ENCODE data around the gene THSD4.

Gene THSD4

DNA sequence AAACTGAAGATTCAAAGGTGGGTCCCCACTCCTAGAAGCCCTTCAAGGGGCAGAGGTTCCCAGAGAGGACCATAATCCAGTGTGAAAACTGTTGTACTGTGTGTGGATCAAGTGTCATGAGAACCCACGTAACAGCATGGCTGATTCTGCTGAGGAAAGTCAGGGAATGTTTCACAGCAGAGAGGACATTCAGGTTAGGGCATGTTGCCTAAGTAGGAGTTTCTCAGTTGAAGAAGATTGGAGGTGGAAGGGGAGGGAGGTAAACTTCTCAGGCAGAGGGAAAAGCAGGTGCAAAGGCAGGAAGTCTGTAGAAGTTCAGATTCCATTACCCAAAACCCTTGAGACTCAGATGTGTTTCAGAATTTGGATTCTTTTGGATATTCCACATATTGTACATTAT is 448.9 kb downstream of the THSD4 start:
- DNase-seq = no peak

GRCh38 chr15:71565006-71565405 is 449.7 kb downstream of the THSD4 start:
- DNase-seq = no peak

DNA sequence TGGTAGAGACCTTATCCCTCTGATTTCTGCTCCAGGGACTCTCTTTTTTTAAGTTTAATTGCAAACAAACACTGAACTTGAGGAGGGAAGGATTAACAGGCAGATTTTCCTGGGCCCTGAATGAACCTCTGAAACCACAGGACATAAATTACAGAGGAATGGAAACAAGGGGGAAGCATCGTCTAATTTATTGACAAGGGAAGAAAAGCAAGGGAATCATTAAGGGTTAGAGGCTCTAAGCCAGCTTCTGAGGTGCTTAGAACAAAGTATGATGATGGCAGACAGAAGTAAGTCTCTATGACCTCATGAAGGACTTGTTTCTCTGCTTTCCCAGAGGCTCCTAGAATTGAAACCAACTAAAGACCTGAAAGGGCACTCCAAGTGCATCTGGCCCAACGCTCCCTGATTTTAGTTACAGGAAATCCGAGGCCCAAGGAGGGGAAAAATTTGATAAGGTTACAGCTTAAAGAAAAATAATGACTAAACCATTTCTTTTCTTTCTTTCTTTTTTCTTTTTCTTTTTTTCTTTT is 450.4 kb downstream of the THSD4 start:
- no peak for DNase-seq

- no peak for DNase-seq
These were observed 451.0 kb downstream of the THSD4 start for GRCh38 chr15:71566226-71566625.

DNA sequence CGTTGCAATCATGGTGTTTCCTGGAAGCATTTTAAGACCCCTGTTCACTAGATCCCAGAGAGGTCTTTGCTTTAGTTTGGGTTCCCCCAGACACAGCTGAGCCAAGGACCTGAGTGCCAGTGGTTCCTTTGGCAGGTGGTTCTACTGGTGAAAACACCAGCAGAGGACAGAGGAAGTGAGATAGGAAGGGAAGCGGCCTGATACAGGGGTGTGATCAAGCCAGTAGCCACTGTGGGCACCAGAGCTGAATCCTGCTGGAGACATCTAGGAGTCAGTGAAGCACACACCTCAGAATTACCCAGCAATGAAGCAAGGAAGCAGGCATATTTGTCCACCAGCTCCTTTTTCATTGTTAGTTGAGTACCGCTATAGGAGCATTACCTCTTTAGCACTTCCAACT is 451.9 kb downstream of the THSD4 start:
- no peak for DNase-seq

DNA sequence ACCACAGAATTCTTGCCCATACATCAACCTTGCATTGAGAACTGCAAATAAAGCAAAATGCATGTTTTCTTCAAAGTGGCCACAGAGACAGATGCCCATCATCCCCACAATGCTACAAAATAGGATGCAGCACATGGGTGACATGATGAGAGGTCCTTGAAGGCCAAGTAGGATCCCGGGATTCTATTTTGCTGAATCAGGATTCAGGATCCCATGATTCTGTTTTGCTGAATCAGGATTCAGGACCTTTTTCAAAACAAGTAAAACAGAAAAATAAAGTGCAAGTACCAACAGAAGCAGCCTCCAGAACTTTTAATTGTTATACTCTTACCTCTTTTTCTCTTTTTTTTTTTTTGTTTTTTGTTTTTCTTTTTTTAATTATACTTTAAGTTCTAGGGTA is 453.0 kb downstream of the THSD4 start:
- no peak for DNase-seq

DNA sequence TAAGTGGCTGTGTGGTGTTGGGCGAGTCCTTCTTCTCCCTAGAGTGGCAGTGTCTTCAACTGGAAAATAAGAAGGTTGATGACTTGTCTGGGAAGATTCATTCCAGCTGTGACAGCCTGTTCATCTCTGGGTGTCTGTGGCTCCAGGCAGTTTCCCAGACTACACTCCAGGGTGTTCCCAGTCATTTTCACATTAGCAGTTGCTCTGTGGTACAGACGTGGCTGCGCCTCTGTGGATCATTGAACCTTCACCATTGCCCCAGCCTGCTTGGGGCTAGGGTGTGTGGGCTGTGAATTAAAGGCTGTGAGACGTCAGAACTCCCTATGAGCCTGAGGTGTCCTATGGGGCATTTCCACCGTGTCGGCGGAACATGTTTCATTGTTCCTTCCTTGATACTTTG is 455.5 kb downstream of the THSD4 start:
- DNase-seq = no peak

- no peak for DNase-seq
These were observed 456.4 kb downstream of the THSD4 start for GRCh38 chr15:71571641-71572040.

DNA sequence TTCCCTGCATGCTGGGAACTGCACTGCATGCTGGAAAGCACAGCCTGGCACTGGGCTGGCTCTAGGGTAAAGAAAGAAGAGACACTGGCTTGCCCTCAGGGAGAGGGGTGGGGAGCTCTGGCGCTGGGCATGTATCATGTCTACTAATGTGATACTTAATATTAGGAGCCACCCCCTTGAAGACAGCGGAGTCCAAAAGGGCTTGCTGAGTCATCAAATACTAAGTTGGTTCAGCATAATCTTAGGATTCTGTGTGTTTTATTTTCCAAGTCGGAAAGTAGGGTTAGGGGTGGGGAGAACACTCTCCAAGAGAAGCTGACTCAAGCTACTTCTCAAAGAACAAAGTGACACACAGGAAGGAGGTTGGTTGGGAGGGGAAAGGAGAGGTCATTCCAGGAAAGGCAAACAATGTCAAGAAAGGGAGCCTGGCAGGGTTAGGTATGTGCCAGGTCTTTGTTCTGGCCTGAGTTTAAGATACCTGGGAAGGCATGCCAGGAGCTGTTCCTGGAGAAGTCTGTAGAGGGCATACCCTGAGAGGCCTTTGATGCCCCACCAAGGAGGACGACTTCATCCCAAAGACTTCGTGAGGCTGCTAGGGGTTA is 457.3 kb downstream of the THSD4 start:
- DNase-seq = no peak

DNA sequence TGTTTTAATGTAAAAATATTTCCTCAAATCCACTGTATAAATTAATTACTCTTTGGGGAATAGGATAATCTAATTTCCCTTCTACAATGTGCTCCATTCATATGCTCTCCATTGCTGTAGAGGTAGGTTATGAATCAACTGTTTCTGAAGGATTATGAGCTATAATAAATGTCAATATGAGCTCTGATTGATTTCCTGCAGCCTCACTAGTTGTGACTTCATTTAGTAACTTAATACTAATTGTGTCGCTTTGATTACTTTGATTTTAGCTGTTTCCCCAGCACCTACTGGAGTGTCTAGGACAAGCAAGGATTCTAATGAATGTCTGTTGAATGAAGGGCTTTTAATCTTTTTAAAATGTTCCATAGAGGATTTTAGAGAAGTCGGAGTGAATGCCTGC is 458.3 kb downstream of the THSD4 start:
- no peak for DNase-seq

DNA sequence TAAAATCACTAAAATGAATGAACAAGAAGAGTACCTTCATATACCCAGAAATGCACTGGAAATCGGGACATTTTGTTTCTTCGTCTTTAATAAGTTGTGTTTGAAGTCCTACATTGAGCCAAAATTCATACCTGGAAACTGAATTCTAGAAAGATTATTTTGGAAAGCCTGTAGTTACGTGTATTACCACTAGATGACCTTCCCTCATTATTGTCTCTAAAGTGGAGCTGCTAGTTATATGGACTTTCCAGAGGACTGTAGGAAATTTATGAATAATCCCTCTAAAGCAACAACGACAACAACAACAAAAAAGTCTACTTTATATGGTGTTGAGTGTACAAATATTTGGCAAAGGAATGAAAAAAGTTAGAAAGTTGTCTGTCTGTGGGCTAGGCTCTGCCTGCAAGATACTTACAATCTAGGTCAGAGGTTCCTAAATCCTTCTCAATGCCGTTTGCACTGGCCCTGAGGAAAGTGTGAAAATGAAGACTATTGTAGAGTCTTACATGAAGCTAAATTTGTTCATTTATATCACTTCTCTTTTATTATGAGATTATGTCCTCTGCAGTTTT is 460.3 kb downstream of the THSD4 start:
- DNase-seq = no peak

DNA sequence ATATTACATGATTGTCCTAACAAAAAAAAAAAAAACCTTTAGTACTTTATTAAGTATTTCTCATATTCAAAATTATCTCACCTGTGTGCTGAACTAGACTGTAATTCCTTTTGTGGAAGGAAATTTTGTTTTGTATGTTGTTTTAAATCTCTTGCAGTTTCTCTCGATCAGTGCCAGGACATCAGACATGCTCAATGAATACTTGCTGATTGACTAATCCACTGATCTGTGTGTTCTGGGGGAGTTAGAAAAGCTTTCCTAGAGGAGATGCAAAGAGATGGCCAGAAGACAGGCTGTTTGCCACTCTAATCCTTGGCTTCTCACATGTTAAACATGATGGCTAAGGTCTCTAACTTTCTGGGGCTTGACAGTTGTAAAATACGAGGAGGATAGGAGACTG is 461.8 kb downstream of the THSD4 start:
- DNase-seq = no peak

DNA sequence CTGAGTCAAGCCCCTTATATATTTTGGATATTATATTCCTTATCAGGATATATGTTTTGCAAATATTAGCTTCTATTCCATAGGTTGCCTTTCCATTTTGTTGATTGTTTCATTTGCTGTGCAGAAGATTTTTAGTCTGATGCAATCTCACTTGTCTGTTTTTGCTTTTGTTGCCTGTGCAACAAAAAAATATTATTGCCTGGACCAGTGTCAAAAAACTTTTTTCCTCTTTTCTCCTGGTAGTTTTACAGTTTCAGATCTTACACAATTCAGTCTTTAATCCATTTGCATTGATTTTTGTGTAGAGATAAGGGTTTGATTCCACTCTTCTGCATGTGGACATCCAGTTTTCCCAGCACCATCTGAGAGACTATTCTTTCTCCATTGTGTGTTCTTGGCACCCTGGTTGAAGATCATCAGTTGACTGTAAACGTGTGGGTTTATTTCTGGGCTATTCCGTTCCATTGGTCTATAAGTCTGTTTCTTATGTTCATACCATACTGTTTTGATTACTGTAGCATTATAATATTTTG is 466.2 kb downstream of the THSD4 start:
- DNase-seq = no peak

DNA sequence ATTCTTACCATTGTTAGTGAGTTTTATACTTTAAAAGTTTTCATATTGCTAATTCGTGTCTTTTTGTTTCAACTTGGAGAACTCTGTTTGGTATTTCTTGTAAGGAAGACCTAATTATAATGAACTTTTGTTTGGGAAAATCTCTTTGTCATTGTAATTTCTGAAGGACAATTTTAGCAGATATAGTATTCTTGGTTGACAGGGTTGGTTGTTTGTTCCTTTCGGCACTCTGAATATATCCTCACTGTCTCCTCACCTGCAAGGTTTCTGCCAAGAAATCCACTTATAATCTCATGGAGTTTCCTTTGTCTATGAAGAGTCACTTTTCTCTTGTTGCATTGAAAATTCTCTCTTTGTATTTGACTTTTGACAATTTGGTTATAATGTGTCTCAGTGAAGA is 469.9 kb downstream of the THSD4 start:
- no peak for DNase-seq

- DNase-seq = no peak
These were observed 471.2 kb downstream of the THSD4 start for GRCh38 chr15:71586463-71586862.

DNA sequence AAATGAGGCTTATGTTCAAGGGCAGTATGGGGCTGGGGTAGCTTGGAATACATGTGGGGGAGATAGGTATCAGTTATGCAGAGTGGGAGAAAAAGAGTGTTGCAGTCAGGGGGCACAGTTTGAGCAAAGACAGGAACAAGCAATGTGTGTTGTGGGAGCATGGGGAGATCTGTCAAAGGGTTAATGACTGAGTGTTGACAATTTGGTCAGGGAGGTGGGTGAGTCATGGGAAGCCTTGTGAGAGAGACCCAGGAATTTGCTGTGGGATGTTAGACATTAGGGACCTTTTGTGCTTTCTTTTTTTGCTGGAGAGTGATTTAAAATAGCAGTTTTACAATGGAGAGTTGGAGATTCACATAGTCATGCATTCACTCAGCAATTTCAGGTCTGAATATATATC is 473.5 kb downstream of the THSD4 start:
- DNase-seq = no peak

DNA sequence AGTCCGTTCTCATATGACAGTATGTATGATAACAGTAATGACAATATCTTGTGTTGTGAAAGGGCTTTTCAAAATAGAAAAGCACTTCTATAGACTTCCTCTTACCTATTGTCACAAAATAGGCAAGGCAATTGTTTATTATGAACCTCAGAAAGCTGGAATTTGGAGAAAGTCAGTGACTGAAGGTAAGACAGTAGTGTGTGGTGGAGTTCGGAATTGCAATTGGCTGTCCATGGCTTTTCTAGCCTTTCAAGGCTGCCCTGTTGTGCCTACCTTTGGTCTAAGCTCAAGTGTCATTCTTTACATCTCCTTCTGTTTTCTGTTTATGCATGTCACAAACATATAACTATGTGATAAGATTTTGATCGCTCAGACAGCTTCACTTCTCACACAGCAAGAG is 475.8 kb downstream of the THSD4 start:
- DNase-seq = no peak

DNA sequence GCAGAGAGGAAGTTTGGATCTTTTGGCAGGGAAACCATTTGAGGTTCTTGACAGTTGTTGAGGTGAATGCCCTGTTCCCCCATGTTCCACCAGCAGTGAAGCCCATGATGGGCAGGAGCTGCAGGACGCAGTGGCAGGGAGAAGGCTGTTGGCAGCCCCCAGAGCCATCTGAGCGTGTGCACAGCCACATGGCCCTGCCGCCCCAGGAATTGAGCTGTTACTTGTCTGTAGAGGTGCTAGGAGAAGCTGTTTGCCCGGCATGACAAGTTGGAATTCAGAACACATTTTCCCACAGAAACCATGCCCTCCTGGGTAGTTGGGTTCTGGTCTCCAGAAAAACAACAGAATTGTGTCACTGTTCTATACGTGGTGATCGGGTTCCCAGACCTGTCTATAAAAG is 476.9 kb downstream of the THSD4 start:
- no peak for DNase-seq

GRCh38 chr15:71595846-71596553 is 480.7 kb downstream of the THSD4 start:
- no peak for DNase-seq

- no peak for DNase-seq
These were observed 481.4 kb downstream of the THSD4 start for GRCh38 chr15:71596672-71597071.

- DNase-seq = no peak
These were observed 481.9 kb downstream of the THSD4 start for GRCh38 chr15:71597126-71597525.

DNA sequence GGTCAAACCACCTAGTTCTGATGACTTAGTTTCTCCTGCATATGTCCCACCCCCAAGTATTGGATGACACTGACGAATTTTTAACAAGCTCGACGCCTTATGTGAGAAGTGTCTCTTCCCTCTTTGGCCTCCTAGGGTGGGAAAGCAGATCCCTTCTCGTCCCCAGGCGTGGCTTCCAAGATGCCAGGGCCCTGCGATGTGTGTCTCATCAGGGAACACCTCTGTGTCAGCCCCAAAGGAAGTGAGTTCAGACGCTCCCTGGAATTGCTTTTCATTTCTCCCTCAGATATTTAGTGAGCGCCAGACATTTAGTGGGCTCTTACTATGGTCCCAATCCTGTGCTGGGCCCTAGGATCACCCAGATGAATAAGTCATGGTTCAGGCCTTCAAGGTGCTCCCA is 482.4 kb downstream of the THSD4 start:
- no peak for DNase-seq

- no peak for DNase-seq
These were observed 483.5 kb downstream of the THSD4 start for GRCh38 chr15:71598741-71599140.
